ENCODE measurements around the gene RNF112.
"Not testable (repeated sequence)": the region's sequence is repeated elsewhere in the genome, so short reads cannot be mapped to it uniquely, and the experiment has no call there.

RNF112 gene

DNA sequence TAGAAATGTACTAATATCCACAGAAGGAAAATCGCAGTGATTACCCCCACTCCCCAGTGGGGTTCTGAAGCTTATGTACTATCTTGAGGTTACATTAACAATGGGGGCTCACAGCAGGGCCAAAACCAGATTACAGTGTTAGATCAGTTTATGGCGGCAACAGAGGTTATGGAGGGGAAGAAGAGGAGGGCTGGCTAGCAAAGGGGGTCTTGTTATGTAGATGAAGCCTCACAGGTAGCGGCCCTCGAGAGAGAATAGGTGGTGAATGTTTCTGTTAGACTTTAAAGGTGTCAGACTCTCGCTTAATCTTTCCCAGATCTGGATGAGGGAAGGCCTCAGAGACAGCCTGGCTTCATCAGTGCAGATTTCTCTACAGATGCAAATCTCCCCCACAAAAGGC, 22.2 kb downstream of the RNF112 start:
- no peak for DNase-seq (ENCODE audit: low read depth)
- H3K4me3 ChIP-seq (ENCODE audit: low read depth, low read length), result no peak overlapping the region
- TF ChIP-seq, protein P1, sequence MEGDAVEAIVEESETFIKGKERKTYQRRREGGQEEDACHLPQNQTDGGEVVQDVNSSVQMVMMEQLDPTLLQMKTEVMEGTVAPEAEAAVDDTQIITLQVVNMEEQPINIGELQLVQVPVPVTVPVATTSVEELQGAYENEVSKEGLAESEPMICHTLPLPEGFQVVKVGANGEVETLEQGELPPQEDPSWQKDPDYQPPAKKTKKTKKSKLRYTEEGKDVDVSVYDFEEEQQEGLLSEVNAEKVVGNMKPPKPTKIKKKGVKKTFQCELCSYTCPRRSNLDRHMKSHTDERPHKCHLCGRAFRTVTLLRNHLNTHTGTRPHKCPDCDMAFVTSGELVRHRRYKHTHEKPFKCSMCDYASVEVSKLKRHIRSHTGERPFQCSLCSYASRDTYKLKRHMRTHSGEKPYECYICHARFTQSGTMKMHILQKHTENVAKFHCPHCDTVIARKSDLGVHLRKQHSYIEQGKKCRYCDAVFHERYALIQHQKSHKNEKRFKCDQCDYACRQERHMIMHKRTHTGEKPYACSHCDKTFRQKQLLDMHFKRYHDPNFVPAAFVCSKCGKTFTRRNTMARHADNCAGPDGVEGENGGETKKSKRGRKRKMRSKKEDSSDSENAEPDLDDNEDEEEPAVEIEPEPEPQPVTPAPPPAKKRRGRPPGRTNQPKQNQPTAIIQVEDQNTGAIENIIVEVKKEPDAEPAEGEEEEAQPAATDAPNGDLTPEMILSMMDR (conservative IDR thresholded peaks at IDR 0.05; ENCODE audit: low read depth, low read length), result no peak

DNA sequence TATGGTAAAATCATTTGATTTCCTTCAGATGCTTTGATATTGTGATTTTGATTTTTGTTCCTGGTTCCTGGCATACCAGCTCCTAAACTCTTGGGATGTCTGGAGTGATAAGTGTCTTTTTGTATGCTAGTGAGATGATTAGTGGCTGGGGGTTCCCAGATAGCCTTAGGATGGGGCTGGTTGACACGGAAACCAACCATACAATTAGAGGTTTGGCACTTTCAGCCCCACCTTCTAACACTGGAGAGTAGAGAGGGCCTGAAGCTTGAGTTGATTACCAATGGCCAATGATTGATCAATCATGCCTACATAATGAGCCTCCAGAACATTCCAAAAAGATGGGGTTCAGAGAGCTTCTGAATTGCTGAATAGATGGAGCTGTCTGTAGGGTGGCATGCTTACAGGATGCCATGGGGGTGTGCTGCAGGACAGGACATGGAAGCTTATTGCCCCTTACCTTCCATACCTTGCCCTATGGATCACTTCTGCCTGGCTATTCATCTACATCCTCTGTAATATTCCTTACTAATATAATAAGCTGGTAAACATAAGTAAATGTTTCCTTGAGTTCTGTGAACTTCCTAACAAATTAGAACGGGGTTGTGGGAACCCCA, 22.8 kb downstream of the RNF112 start:
- TF ChIP-seq, protein P1 (conservative IDR thresholded peaks at IDR 0.05; ENCODE audit: low read depth, low read length), result no peak
- H3K4me3 ChIP-seq (ENCODE audit: low read depth, low read length), result no peak overlapping the region
- DNase-seq (ENCODE audit: low read depth), result no peak

- DNase-seq (ENCODE audit: low read depth), result no peak
- H3K4me3 ChIP-seq (ENCODE audit: low read depth, low read length), result no peak overlapping the region
- TF ChIP-seq, protein P1 (conservative IDR thresholded peaks at IDR 0.05; ENCODE audit: low read depth, low read length), result no peak
These were observed 29.4 kb downstream of the RNF112 start for GRCh38 chr17:19440421-19440820.

GRCh38 chr17:19441288-19441687, 30.3 kb downstream of the RNF112 start:
- H3K4me3 ChIP-seq (ENCODE audit: low read depth, low read length); DNase-seq (ENCODE audit: low read depth): not testable (repeated sequence)

DNA sequence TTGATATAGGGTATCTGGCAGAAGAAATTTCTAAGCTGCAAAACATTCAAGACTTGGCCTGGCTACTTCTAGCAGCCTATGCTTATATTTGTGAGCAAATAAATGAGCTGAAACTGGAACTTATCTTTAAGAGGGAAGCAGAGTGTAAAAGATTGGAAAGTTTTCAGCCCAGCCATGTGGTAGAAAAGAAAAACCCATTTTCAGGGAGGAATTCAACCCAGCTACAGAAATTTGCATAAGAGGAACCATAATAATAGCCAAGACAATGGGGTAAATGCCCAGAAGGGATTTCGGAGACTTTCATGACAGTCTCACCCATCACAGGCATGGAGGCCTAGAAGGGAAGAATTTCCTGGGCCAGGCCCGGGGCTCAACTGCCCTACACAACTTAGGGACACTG, 31.7 kb downstream of the RNF112 start:
- DNase-seq (ENCODE audit: low read depth), result no peak
- TF ChIP-seq, protein P1 (conservative IDR thresholded peaks at IDR 0.05; ENCODE audit: low read depth, low read length), result no peak
- H3K4me3 ChIP-seq (ENCODE audit: low read depth, low read length), result no peak overlapping the region

DNA sequence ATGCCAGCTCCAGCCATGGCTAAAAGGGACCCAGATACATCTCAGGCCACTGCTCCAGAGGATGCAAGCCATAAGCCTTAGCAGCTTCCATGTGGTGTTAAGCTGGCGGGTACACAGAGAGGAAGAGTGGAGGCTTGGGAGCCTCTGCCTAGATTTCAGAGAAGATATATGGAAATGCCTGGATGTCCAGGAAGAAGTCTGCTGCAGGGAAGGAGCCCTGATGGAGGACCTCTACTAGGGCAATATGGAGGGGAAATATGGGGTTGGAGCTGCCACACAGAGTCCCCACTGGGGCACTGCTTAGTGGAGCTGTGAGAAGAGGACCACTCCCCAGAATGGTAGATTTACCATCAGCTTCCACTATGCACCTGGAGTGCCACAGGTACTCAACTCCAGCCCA, 32.1 kb downstream of the RNF112 start:
- H3K4me3 ChIP-seq (ENCODE audit: low read depth, low read length), result no peak overlapping the region
- TF ChIP-seq, protein P1 (conservative IDR thresholded peaks at IDR 0.05; ENCODE audit: low read depth, low read length), result no peak
- no peak for DNase-seq (ENCODE audit: low read depth)

GRCh38 chr17:19445105-19445504, 34.1 kb downstream of the RNF112 start:
- TF ChIP-seq, protein P1 (conservative IDR thresholded peaks at IDR 0.05; ENCODE audit: low read depth, low read length), result no peak
- H3K4me3 ChIP-seq (ENCODE audit: low read depth, low read length), result no peak overlapping the region
- no peak for DNase-seq (ENCODE audit: low read depth)

DNA sequence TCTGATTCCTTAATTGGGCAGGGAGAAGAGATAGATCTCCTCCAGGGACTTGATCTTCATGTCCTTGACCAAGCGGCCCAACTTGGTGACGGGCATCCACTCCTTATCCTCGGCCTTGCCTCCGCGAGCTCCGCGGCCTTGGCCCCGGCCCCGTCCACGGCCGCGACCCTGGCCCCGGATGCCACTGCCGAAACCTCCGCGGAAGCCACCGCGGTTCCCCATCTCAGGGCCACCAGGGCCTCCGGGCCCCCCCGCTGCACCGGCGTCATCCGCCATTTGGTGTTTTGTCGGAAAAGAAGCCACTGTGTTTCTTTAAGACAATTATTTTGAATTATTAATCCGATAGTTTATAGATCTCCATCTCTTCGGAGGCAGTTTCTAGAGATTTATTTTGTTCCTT, 35.5 kb downstream of the RNF112 start:
- H3K4me3 ChIP-seq (ENCODE audit: low read depth, low read length); DNase-seq (ENCODE audit: low read depth): not testable (repeated sequence)
